ENCODE data around the gene CCDC6.
"Not testable (repeated sequence)": the region's sequence is repeated elsewhere in the genome, so short reads cannot be mapped to it uniquely, and the experiment has no call there.

The CCDC6 gene

DNA sequence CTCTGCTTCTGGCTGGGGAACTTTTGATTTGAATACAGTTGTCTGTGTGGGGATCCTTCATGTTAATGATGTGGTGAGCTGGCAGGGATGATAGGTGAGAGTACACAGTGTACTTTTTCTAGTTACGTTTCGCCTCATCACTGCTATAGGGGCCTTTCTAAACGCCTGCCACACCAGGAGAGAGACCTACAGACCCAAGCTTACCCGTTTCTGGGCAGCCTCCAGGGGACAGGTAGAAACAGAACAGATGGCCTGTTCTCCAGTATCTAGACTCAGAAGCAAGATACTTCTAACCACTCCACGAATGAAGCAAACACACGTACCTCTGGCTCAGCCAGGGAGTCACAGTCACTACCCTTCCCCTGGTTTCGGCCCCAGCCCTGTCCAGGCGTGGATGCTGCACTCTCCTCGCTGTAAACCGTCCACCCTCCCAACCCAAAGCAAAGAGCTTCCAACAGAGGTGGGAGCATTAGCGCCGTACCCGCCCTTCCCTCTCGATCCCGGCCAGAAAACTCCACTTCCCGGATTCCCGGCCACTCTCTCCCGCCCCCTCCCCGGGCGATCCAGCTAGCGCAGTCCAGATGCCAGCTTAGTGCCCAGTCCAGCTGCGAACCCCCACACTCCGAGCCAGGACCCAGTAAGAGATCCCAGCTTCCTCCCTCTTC, 1.2 kb downstream of the CCDC6 start:
- peak in 1 of 2 donors; percentile 24 for DNase-seq

DNA sequence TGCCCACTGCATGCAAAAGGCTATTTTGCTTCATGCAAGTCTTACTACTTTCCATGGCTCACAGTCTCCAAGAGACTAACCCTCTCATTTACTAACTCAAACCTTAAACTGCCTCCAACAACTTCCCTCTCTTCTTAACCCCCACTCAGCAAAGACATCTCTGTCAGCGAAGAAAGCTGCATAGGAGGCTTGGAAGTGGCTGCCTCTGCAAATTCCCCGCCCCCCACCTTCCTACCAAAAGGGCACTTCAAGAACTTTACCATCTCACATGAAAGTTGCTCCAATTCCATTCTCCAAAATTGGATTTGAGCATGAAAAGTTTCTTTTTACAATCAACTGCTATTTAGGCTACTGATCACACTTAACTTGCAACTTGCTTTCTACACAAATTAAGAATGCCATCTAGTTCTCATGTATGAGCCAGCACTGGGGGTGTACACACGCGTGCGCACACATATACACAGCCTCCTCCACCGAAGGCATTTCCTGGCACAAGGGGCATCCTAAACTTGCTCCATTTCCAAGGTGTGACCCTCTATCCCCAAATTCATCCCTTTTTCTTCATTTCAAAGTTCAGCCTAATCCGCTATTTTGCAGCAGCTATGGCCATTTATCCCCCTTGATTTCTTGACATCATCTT, 1.8 kb downstream of the CCDC6 start:
- no peak for DNase-seq

DNA sequence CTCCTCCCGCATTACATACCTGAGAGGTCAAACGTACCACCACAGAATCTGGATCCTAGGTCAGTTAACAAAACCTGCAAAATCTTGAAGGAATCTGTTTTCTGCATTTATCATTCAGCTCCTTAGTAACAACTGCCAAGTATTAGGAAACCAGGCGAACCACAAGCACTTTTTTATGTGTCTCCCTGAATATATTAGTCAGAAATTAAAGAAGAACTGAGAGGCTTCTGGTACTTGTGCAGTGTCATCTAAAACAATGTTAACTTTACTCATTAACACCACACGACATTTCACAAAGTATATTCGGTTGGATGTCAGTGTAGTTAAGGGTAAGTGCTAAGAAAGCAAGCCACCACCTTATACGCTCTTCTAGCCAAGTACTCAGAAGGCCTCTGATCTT, 2.5 kb downstream of the CCDC6 start:
- no peak for DNase-seq

DNA sequence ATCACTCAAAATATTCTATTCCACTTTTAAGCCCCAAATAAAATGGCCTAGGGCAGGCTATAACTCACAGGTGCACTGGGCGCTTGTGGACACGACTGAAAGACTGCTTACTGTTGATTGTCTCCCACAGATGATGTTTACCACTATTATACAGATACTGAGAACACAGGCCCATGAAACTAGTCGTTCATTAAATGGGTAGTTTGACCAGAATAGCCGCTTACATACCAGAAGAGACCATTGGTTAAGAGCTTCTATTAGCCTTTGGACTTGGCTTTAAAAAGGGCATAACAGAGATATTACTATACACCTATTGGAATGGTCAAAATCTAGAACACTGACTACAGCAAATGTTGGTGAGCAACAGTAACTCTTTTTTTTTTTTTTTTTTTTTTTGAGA, 4.3 kb downstream of the CCDC6 start:
- DNase-seq = no peak

DNA sequence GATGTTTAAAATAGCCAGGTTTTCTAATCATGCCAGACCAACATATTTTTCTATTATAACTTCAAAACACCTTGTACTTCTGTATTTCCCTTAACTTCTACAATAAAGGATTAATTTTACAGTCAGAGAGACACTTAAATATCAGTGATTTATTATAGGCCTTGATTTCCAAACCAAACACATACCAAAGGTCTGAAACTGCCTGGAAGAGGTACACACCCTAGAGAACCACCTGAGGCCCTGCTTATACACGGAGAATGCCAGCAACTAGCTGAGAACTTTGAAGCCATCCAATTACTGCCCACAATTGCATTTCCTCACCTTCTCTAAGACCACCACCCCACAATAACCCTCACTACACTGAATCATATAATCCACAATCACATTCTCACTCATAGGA, 4.9 kb downstream of the CCDC6 start:
- DNase-seq = no peak

DNA sequence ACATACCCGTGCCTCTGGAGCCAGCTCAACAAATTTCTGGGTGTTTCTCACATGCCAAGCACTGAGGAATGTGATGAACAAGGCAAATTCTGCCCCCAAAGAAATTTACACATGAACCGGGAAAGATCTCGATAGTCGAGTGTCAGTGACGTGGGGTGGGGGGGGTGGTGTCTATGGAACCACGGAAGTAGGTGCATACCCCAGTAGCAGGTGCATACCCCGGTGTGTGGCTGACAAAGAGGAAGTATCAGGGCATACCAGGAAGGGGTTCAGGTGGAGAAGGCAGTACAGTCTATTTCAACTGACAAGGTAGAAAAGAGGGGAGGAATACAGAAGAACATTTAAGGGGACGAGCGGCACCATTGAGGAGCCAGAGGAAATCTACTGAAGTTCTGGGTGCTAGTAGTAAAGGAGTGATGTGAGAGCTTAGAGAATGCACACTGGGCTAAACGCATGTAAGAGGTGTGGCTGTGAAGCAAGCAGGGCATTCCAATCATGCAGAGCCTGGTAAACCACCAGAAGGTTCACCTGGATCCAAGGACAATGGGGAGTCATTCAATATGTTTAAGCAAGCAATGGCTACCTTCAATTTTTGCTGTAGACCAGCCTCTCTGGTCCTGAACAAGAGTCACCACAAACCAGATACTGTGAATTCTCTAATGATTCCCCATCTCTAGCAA, 6.2 kb downstream of the CCDC6 start:
- DNase-seq = peak in 1 of 2 donors; percentile 24

DNA sequence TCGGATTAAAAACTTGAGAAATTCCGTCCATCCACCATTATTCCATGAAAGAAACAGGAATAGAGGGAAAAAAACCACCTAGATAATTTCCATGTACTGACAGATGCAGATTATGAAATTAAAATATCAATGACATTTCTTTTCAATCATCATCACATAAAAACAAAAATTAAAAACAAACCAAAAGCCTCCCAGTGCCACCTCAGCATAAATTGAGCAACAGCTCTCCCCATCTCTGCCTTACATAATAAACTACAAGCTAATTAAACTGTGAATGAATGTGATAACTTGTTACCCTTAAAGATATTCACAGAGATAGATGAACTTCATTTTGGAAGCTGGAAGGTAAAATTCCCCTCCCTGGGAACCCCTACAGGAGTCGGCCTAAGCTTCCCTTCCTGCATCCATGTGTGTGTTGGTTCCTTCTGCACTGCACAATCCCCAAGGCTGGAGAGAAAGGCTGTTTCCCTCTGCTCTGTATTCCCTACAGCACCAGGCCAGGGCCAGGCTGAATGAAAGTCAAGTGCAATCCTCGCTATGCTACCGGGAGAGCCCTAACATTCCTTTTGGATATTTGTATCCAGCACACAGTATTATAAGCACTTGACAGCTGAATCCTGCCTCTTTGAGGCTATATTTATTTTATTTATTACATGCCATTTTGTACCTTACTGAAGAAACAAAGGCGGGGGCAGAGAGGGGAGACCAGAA, 8.1 kb downstream of the CCDC6 start:
- no peak for DNase-seq

DNA sequence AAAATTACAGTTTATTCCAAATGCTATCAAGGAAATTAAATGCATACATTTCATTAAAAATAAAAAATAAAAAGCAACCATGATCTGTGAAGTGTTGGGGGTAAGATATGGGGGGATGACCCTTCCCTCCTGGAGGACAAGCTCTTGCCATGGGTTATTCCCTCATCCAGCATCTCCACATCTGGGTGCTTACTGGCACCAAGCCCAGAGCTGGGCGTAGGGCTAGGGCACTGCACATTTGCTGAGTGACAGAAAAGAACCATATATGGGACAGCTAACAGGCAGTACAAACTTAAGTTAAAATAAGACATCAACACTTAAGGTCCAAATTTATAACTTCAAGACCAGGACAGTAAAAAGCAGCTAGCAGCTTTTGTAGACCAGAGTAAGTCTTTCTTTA, 10.2 kb downstream of the CCDC6 start:
- no peak for DNase-seq

DNA sequence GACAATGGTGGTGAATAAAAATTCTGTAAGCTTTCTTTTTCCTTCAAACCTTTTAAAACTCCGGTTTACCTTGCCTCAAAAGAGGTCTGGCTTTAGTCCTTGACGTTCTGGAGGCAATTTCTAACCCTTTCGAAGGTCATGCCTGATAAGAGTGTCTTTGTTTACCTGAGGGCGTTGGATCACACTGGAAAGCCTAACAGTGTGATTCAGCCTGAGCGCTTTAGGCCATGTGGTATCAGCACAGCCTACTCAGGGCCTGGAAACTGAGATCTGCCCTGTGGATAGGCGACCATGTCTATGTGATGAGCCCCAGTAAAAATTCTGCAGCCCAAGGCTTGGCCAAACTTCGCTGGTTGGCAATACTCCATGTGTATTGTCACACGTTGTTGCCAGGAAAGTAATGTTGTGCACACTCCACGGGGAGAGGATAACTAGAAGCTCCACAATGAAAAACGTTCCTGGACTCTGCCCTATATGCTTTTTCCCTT, 10.7 kb downstream of the CCDC6 start:
- DNase-seq = no peak

DNA sequence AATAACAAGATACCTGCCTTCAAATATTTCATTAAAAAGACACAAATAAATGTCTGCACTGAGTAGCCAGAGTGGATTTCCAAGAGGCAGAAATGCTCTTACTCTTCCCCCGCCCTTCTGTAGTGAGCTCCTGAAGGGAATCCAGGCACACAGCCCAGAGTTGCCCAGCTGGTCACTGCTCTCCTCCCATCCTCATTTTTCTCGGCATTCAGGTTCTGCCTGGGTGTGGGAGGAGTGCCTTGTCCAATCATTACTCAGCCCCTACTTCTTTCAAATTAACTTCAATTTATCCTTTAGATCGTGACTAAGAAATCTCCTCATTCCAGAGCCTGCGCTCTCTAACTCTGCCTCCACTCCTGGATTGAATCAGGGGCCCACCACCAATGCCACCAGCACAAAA, 12.2 kb downstream of the CCDC6 start:
- DNase-seq = no peak

DNA sequence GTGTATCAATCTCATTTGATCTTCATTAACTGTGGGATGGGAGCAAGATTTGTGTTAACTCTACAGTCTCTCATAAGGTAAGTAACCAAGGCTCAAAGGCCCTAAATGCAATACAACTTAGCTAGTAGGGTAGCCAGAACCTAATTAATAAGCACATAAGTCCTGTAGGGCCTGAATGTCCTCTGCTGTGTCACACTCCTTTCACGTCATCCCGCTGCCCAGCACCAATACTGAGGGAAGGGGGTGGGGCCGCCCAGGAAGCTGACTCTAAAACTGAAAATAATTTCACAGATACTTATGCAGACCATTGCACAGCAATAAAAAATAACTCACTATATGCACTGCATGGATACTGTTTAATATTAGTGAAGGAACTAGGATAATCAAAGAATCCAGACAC, 13.7 kb downstream of the CCDC6 start:
- peak in 1 of 2 donors; percentile 31 for DNase-seq

DNA sequence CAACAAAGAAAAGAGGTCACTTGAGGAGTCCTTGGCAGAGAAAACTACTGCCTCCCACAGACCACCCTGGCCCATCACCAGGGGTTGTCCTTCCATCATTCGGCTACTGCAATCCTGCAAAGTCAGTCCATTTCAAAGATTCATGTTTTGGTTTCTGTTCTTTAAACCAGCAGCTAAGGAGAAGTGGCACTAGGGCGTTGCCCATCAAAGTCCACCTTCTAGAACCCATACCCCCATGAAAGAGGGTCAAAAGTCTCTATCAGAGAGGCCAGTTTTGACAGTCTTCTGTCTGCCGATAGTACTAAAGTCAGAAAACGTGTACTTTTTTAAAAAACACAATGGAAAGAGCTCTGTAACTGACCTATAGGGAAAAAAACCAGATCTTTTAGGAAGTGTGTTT, 14.4 kb downstream of the CCDC6 start:
- no peak for DNase-seq

DNA sequence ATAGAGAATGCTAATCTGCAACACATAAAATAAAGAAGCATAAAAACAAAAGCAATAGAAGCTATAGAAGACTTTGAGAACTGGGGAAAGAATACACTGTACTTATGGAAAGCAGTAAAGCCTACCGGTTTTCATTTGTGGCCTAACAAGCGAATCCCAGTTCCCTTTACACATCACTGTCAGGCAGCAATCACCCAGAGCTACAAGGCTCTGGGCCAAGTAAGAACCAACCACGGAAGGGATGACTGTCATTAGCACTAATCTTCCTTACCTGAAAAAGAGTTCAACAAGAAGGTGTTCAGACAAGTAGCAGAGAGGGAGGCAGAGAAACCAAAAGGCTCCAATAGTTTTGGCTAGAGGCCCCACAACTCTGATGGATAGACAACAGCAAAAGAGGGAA, 15.0 kb downstream of the CCDC6 start:
- no peak for DNase-seq

DNA sequence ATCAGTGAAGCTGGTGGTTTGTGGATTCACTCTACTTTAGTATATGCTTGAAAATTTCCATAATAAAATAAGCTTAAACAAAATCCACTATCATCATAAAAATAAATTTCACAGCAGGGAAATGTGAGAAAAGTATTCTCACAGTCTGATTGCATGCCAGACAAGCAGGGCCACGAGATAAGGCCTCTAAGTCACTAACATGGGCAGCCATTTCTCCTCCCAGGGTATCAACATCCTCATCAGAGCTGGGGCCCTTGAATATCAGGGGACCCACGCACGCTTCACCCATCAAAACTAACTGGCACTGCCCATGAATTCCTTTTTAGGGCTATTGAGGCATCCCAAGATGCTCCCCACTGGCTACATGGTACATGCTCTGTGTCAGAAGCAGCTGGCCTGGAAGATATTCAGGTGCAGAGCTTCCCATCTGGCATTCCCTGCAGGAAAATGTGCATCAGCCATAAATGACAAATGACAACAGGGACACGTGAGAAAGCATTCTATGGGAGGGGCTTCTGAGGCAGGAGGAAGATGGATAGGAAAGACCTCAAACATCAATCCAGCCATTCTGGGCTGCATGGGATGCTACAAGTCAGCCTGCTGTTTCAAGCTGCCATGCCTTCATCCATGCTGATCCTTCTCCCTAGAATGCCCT, 17.4 kb downstream of the CCDC6 start:
- DNase-seq = no peak

DNA sequence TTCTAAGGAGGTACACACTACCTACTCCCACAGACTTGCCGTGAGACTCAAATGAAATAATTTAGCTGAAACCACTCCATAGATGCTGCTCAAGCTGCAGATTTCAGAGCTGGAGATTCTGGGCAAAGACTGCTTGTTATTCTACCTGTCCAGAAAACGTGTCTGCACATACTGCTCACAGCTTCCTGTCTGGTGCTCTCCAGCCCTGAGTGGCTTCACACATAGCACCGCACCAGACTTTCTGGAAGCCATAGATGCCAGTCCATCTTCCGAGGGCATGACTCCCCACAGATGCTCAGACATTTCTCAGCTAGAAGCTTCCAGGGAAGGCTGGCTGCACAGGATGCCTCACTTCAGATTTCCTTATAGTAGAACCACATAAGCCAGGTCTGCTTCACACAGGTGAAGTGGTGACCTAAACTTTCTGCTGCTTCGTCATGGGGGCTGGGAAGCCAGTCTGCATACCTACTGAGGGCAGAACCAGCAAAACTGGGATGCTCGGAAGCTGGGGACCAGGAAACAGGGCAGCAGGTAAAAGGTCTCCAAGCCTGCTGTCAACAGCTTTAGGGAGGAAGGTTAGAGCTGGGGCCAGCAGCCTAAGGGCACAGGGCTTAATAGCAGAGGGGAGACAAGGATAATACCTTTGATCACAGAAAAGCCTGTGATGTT, 18.2 kb downstream of the CCDC6 start:
- no peak for DNase-seq

DNA sequence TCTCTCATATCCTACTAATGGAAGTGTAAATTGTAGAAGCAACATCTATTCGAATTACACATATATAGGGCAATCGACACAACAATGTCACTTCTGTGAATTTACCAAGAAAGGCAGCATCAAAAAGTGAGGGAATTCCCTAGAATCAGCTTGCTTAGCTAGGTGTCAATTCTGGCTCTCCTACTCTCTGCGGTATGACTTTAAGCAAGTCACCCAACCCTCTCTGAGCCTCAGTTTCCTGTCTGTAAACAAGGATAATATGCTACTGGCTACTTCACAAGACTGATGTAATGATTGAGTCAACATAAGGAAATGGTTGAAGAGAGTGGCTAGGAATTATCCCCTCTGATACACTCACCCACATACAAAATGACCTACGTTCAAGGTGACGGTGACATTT, 19.4 kb downstream of the CCDC6 start:
- no peak for DNase-seq

DNA sequence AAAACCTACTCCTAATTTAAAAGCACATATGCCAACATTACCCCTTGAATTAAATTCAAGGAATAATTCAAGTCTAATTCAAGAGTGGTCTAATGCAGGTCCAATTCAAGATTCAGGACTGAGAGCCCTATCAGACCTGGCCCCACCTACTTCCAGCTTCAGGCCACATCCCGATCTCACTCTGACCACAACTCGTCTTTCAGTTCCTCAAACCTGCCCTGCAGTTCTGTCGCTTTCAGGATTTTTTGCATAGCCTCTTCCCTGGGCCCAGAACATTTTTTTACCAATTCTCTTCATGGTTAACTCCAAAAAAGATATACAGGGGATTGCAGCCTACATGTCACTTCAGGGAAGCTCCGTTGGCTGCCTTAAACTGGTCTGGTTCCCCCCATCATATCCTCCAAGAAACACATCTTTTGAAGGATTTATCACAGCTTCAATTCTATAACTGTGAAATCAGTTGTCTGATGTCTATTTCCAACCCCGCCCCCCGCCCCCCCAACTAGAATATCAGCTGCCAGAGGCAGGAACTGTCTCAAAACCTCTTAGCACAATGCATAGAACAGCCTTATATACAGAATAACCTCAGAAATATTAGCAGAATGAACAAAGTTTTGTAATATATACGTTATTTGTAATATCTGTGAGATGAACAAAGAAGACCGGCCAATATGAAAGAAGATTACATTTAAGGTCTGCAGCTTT, 20.8 kb downstream of the CCDC6 start:
- peak in 1 of 2 donors; percentile 57 for DNase-seq

DNA sequence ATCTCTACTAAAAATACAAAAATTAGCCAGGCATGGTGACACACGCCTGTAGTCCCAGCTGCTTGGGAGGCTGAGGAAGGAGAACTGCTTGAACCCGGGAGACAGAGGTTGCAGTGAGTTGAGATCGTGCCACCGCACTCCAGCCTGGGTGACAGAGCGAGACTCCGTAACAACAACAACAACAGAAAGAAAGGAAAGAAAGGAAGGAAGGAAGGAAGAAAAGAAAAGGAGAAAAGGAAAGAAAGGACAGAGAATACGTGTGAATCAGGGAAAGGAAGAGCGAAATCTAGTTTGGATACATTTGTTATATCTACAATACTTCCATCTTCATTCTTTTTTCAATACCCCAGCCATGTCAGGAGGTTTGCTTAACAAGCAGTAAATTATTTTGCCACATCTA, 21.5 kb downstream of the CCDC6 start:
- DNase-seq = not testable (repeated sequence)

DNA sequence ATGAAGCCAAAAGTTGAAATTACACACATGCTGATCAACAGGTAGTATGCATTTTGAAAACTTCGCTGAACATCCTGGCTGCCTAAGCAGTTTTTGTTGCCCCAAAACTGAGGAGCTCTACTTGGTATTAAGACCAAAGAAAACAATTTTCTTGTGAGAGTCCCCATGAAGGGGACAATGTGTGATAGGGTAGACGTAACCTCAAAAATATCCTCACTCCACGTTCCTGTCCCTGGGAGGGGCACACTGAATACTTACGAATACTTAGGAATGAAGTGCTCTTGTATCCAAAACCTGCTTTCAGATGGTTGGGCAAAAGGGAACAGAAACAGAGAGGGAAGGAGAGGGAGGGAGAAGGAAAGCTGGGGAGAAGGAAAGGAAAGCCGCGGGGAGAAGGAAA, 24.7 kb downstream of the CCDC6 start:
- no peak for DNase-seq

DNA sequence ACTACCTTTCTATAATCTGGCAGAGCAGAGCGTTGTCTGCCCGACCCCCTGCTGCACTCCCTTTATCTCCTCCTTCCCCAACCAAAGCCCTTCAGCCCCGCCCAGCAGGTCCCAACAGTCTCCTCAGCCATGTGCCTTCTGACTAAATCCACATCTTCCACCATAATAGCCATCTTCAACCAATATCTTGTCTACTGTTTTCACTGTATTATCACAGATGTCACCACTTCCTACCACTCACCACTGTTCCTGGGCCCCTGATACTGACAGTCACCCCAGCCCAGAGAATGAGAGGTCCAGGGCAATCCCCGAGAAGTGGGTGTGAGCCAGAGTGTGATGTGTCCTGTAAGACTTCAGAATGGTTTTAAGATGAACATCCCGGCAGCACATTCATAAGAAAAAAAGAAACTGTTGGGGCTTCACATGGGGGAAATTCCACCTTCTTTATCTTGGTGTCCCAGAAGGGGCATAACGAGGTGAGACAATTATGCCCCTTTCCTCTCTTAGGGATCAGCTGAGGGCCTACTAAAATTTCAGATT, 25.3 kb downstream of the CCDC6 start:
- DNase-seq = peak; percentile 23 to 43

DNA sequence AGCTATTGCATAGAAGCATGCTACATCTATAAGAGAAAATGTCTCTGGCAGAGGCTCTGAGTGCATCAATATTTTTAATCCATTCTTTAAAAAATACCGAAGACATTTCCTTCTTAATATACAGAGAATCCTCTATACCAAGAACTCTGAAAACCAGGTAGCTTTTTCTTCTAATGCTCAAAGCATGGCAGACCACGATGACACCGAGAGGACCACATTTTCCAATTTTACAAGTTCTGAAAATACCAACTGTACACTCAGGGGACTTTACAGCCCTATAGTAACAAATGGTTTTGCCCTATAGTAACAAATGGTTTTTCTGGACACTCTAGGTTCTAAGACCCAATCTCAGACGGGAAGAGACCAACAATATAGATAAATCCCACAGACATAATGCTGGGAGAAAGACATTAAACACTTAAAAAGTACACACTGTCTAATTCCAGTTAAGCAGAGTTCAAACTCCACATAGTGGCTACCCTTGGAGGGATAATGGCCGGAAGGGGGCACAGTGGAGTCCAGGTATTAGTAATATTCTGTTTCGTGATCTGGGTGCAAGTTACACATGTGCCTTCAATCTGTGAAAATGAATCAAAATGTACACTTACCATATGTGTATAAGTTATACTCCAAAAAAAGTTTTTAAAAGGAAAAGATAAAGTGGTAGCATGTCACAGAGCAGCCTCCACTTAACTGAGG, 26.2 kb downstream of the CCDC6 start:
- no peak for DNase-seq
